CD14-positive monocyte (primary cell): Measurements from ENCODE around the gene PDCD4. TPM values are rescaled to one million over a fixed set of nuclear protein-coding genes. Genes with fewer than 3 reads are reported as not detected.

ENCODE experiments used
- DNase-seq, 3 donors: peaks; one replicate each; pipeline ENCODE4 v3.0.0-alpha.2; 2011 to 2022
- H2AFZ ChIP-seq: 2 replicates; pipeline ENCODE4 v1.6.0; 2012; ENCODE audit warnings: mild to moderate bottlenecking, low read depth, low read length, inconsistent platforms; ENCODE audit not compliant: insufficient read depth, poor library complexity, severe bottlenecking
- H3K27ac ChIP-seq, 2 donors: 1 replicate in 1 of 2; 2 replicates in 1 of 2; pipeline ENCODE4 v1.5.1; 2012 to 2013; ENCODE audit warnings: low read length in 2 of 2, control low read depth in 1 of 2, inconsistent platforms in 1 of 2, low read depth in 1 of 2, mild to moderate bottlenecking in 1 of 2
- H3K27me3 ChIP-seq, 2 donors: one replicate each; pipeline versions ENCODE4 v1.6.0 to v1.6.1; 2011 to 2013; ENCODE audit warnings: low read length in 2 of 2; ENCODE audit not compliant: control insufficient read depth in 2 of 2, insufficient read depth in 2 of 2
- H3K36me3 ChIP-seq, 2 donors: replicated peaks in 1 of 2; 1 replicate in 1 of 2; 2 replicates in 1 of 2; pipeline versions ENCODE4 v1.5.1 to v1.6.1; 2012 to 2013; ENCODE audit warnings: low read length in 2 of 2, control low read depth in 1 of 2, inconsistent platforms in 1 of 2, mild to moderate bottlenecking in 1 of 2; ENCODE audit not compliant: insufficient read depth in 2 of 2, control insufficient read depth in 1 of 2
- H3K4me1 ChIP-seq, 2 donors: 1 replicate in 1 of 2; 2 replicates in 1 of 2; pipeline versions ENCODE4 v1.5.1 to v1.6.1; 2012 to 2013; ENCODE audit warnings: low read length in 2 of 2, control low read depth in 1 of 2, inconsistent platforms in 1 of 2, mild to moderate bottlenecking in 1 of 2, moderate library complexity in 1 of 2; ENCODE audit not compliant: insufficient read depth in 2 of 2, control insufficient read depth in 1 of 2
- H3K4me2 ChIP-seq: replicated peaks from 2 replicates; pipeline ENCODE3; 2012; ENCODE audit warnings: low read length, moderate library complexity, mild to moderate bottlenecking; ENCODE audit not compliant: poor library complexity, severe bottlenecking; ENCODE audit errors: extremely low read depth
- H3K4me3 ChIP-seq, 3 experiments: fragments of 200-600 bp in 1 of 3; sonication (generic) in 1 of 3; replicated peaks in 1 of 3; 1 replicate in 2 of 3; 2 replicates in 1 of 3; pipeline ENCODE4 v1.5.1; 2011 to 2013; ENCODE audit warnings: low read length in 3 of 3, mild to moderate bottlenecking in 3 of 3, control low read depth in 2 of 3, low read depth in 2 of 3, inconsistent platforms in 1 of 3, moderate library complexity in 1 of 3
- H3K79me2 ChIP-seq: 2 replicates; pipeline ENCODE4 v1.6.0; 2012; ENCODE audit warnings: mild to moderate bottlenecking, control low read depth, inconsistent platforms, low read length, moderate library complexity; ENCODE audit not compliant: insufficient read depth
- H3K9ac ChIP-seq: 2 replicates; pipeline ENCODE4 v1.6.0; 2017; ENCODE audit warnings: low read length, mild to moderate bottlenecking; ENCODE audit not compliant: insufficient read depth, poor library complexity, severe bottlenecking
- H3K9me3 ChIP-seq, 2 donors: replicated peaks in 1 of 2; 1 replicate in 1 of 2; 2 replicates in 1 of 2; pipeline versions ENCODE4 v1.5.1 to v1.6.1; 2012 to 2013; ENCODE audit warnings: low read length in 2 of 2, control low read depth in 1 of 2; ENCODE audit not compliant: control insufficient read depth in 1 of 2, insufficient read depth in 1 of 2
- H4K20me1 ChIP-seq: 2 replicates; pipeline ENCODE4 v1.6.0; 2012; ENCODE audit warnings: mild to moderate bottlenecking, low read length, control low read depth, moderate library complexity; ENCODE audit not compliant: insufficient read depth
- H3K27ac Mint-ChIP-seq, 7 donors: one replicate each; pipeline ENCODE4 v1.8.0; 2020; ENCODE audit warnings: mild to moderate bottlenecking in 7 of 7, mixed read lengths in 7 of 7, moderate library complexity in 6 of 7, inconsistent platforms in 2 of 7
- H3K27me3 Mint-ChIP-seq, 3 donors: one replicate each; pipeline ENCODE4 v1.8.0; 2021 to 2022; ENCODE audit warnings: low read depth in 3 of 3, mild to moderate bottlenecking in 3 of 3, mixed read lengths in 3 of 3, moderate library complexity in 3 of 3, inconsistent platforms in 1 of 3
- H3K36me3 Mint-ChIP-seq, 2 donors: one replicate each; pipeline ENCODE4 v1.8.0; 2020; ENCODE audit warnings: mixed read lengths in 2 of 2, inconsistent platforms in 1 of 2, mild to moderate bottlenecking in 1 of 2
- H3K4me1 Mint-ChIP-seq: one replicate; pipeline ENCODE4 v1.8.0; 2020; ENCODE audit warnings: mild to moderate bottlenecking, mixed read lengths
- H3K4me3 Mint-ChIP-seq, 2 donors: one replicate each; pipeline ENCODE4 v1.8.0; 2020; ENCODE audit warnings: mild to moderate bottlenecking in 2 of 2, mixed read lengths in 2 of 2, moderate library complexity in 1 of 2
- H3K9me3 Mint-ChIP-seq, 7 donors: one replicate each; pipeline ENCODE4 v1.8.0; 2020 to 2022; ENCODE audit warnings: mixed read lengths in 7 of 7, mild to moderate bottlenecking in 6 of 7, moderate library complexity in 6 of 7, inconsistent platforms in 2 of 7
- WGBS: methylation state at CpG from one replicate; pipeline ENCODE4 v1.1.5; 2013; ENCODE audit warnings: missing lambda C conversion rate; ENCODE audit not compliant: insufficient coverage; 5-methylcytosine and 5-hydroxymethylcytosine counted together
- intact Hi-C, 2 donors: fragments of 100-400 bp; cut with micrococcal nuclease; formaldehyde crosslinking; loops; one replicate each; pipeline versions ENCODE4 v1.15.0 to v1.15.1; 2023
- polyA plus RNA-seq, 3 donors: library from polyadenylated mRNA; depleted of rRNA in 1 of 3; unstranded in 2 of 3; stranded (reverse) in 1 of 3; fragments of 300-500 nt in 2 of 3; fragments of >200 nt in 1 of 3; fragmentation: Illumina TruSeq in 2 of 3; gene quantifications; 1 replicate in 2 of 3; 2 replicates in 1 of 3; pipeline ENCODE4 v1.2.3, GENCODE V29; 2012 to 2021
- TF ChIP-seq, protein P1 (sequence below): fragments of 200-600 bp; IDR thresholded peaks from one replicate; pipeline ENCODE4 v1.8.0; 2022; ENCODE audit warnings: antibody characterized with exemption, mild to moderate bottlenecking

The PDCD4 gene
- polyA plus RNA-seq, 3 donors, result 39.8 to 53.4 (median 48.6) TPM

DNA sequence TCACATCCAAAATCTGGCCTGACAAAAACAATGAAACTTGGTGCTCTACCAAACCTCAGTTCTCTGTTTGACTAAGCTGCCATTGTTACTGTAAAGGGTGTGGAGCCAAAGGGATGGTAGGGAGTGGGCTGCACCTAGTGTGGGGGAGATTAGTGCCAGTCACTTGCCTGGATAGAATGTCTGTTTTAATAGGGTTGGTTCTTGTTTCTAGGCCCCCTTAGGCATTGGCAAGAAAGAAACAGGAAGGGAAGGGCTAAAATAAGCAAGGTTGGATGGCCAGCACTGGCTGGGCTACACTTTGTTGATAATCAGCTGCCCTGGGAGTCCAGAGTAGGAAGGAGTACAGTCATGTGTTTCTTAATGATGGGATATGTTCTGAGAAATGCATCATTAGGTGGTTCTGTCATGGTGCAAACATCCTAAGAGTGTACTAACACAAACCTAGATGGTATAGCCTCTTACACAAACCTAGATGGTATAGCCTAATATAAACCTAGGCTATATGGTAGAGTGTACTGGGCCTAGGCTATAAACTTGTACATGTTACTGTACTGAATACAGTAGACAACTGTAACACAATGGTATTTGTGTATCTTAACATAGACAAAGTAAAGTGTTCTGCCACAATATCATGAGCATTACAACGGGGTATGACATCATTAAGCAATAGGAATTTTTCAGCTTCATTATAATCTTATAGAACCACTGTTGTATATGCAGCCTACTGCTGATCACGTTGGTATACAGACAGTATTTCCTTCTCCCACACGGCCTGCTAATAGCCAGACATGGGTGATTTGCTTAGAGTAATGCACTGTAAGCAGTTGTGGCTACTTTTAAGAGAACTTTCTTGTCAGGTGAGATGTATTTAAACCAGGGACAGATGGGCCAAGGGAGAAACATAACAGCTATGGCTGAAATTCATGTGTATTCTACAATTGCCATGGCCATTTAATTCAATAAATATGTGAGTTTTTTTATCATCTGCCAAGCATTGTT, 31.9 kb downstream of the PDCD4 start:
- no peaks in the 10 kb centered on the region for H3K79me2 ChIP-seq
- no CpG with 5 or more reads among the region's 3 CpGs for WGBS
- intact Hi-C loops, result no loop called here
- no peaks in the 10 kb centered on the region for H3K27me3 Mint-ChIP-seq
- no peak overlapping the region for H3K4me3 ChIP-seq
- H3K9me3 ChIP-seq, result no peaks in the 10 kb centered on the region
- H3K27ac Mint-ChIP-seq, result peak overlapping the region in 4 of 7 donors; percentile 5 to 77 (median 64)
- peaks cover 53 to 69% of the 10 kb centered on the region in 2 donors for H3K36me3 Mint-ChIP-seq
- peaks cover 38 to 69% of the 10 kb centered on the region in 2 donors for H3K36me3 ChIP-seq
- peaks cover 8% of the 10 kb centered on the region for H3K4me1 Mint-ChIP-seq
- H3K9ac ChIP-seq, result no peak overlapping the region
- peaks cover 49% of the 10 kb centered on the region for H4K20me1 ChIP-seq
- no peaks in the 10 kb centered on the region for H3K4me1 ChIP-seq
- H3K27me3 ChIP-seq, result no peaks in the 10 kb centered on the region
- no peak overlapping the region for H2AFZ ChIP-seq
- no peaks in the 10 kb centered on the region for H3K9me3 Mint-ChIP-seq
- H3K27ac ChIP-seq, result peak overlapping the region in 1 of 2 donors; percentile 23
- TF ChIP-seq, protein P1, sequence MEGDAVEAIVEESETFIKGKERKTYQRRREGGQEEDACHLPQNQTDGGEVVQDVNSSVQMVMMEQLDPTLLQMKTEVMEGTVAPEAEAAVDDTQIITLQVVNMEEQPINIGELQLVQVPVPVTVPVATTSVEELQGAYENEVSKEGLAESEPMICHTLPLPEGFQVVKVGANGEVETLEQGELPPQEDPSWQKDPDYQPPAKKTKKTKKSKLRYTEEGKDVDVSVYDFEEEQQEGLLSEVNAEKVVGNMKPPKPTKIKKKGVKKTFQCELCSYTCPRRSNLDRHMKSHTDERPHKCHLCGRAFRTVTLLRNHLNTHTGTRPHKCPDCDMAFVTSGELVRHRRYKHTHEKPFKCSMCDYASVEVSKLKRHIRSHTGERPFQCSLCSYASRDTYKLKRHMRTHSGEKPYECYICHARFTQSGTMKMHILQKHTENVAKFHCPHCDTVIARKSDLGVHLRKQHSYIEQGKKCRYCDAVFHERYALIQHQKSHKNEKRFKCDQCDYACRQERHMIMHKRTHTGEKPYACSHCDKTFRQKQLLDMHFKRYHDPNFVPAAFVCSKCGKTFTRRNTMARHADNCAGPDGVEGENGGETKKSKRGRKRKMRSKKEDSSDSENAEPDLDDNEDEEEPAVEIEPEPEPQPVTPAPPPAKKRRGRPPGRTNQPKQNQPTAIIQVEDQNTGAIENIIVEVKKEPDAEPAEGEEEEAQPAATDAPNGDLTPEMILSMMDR, result no peak
- no peak overlapping the region for H3K4me2 ChIP-seq
- no peak overlapping the region for H3K4me3 Mint-ChIP-seq
- DNase-seq, result no peak

DNA sequence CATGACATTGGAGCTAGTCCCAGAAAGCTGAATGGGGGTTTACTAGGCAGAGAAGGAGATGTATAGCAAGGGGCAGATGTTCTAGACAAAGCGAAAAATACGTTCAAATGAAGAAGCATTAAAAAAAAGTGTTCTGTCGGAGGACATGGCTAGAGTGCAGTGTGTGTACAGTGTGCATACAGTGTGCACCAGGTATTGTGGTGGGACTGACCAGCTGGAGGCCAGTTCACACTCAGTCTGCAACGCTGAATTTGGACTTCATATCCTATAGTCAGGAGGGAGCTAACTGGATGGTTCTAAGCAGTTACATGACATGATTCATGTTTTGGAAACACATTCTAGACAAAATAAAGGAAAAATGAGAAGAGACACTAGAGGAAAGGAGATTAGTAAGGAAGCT, 38.4 kb downstream of the PDCD4 start:
- no peak overlapping the region for H3K27ac ChIP-seq
- Mint-ChIP-seq H3K4me1 (no peaks in the 10 kb centered on the region), H3K9me3 (no peaks in the 10 kb centered on the region), H3K27ac (no peak overlapping the region), H3K36me3 (peaks cover 25 to 35% of the 10 kb centered on the region in 2 donors), H3K27me3 (no peaks in the 10 kb centered on the region), H3K4me3 (no peak overlapping the region)
- H3K4me1 ChIP-seq, result no peaks in the 10 kb centered on the region
- H3K27me3 ChIP-seq, result no peaks in the 10 kb centered on the region
- TF ChIP-seq, protein P1, result no peak
- H2AFZ ChIP-seq, result no peak overlapping the region
- H3K9ac ChIP-seq, result no peak overlapping the region
- WGBS, result 87% methylated on average over 3 of the region's 4 CpGs
- no peak for DNase-seq
- intact Hi-C loops, result loop anchor here in 1 of 2 donors (5.0 kb wide), 1 partner anchor 33 kb away; no protein-coding TSS in a partner anchor
- peaks cover 27% of the 10 kb centered on the region for H4K20me1 ChIP-seq
- no peak overlapping the region for H3K4me2 ChIP-seq
- H3K79me2 ChIP-seq, result peaks cover 2% of the 10 kb centered on the region
- no peaks in the 10 kb centered on the region for H3K9me3 ChIP-seq
- H3K36me3 ChIP-seq, result peaks cover 9 to 21% of the 10 kb centered on the region in 2 donors
- H3K4me3 ChIP-seq, result no peak overlapping the region
